Measurements from ENCODE around the gene PRKAR2B.
"Not testable (repeated sequence)": the region's sequence is repeated elsewhere in the genome, so short reads cannot be mapped to it uniquely, and the experiment has no call there.

The PRKAR2B gene

DNA sequence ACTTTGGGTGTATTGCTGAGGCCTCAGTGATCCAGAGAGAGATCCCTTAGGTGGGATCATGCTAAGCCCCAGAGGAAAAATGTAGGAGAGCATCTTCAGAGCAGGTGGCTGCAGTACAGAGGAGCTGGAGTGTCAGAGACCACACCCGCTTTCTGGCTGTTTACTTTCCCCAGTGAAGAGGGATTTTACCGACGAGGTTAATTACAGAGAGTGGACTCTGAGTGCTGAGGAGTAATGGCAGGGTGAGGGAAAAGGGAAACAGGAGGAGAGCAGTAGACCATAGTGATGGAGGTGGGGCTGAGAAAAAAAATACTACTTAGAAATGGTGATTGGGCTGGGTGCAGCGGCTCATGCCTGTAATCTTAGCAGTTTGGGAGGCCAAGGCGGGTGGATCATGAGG is 81.0 kb downstream of the PRKAR2B start:
- H3K4me3 ChIP-seq (ENCODE audit: low read length) = no peak overlapping the region
- TF ChIP-seq ZNF274 (IDR thresholded peaks at IDR 0.05; ENCODE audit: low read depth, low read length) = no peak

DNA sequence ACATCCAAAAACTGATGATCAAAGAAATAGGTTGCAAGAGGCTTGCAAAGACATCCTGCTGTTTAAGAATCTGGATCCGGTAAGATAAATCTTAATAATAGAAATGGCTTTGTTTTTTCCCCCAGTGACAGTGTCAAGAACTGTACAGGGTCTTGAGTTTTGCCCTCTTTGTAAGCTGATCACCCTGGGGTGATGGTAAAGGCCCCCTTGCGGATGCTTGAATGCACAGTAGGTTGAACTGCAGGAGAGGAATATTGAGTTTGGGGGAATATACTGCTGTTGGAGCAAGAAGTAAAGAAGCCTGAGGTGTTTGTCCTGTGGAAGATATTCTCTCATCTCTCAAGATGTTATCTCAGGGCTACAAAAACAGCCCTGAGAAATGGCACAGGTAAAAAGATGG is 83.7 kb downstream of the PRKAR2B start:
- no peak for TF ChIP-seq ZNF274 (IDR thresholded peaks at IDR 0.05; ENCODE audit: low read depth, low read length)
- no peak overlapping the region for H3K4me3 ChIP-seq (ENCODE audit: low read length)

GRCh38 chr7:107128748-107129147 is 84.2 kb downstream of the PRKAR2B start:
- no peak overlapping the region for H3K4me3 ChIP-seq (ENCODE audit: low read length)
- TF ChIP-seq ZNF274 (IDR thresholded peaks at IDR 0.05; ENCODE audit: low read depth, low read length) = no peak

- H3K4me3 ChIP-seq (ENCODE audit: low read length) = no peak overlapping the region
- no peak for TF ChIP-seq ZNF274 (IDR thresholded peaks at IDR 0.05; ENCODE audit: low read depth, low read length)
Observed at GRCh38 chr7:107130487-107131220, 86.1 kb downstream of the PRKAR2B start.

DNA sequence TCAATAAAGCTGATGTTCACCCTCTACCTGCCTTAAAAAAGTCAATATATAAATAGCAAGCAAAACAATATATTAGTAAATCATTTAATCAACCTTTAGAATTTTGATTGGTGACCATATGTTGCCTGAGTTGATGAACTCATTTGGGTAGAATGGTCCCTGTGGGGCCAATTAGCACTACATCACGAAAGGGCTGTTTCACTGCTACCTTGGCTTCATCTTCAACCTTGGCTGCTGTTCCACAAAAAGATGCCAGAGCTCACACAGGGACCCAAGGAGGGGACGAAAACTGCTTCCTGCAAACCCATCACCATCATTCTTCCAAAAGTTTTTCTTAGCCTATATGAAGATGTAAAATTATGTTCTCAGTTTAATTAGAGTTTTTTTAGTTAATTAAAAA is 88.9 kb downstream of the PRKAR2B start:
- no peak for TF ChIP-seq ZNF274 (IDR thresholded peaks at IDR 0.05; ENCODE audit: low read depth, low read length)

GRCh38 chr7:107138696-107139420 is 94.4 kb downstream of the PRKAR2B start:
- TF ChIP-seq ZNF274 (IDR thresholded peaks at IDR 0.05; ENCODE audit: low read depth, low read length) = no peak
- no peak overlapping the region for H3K4me3 ChIP-seq (ENCODE audit: low read length)

More for the DNA sequence above, 88.9 kb downstream of the PRKAR2B start:
- H3K4me3 ChIP-seq (ENCODE audit: low read length) = no peak overlapping the region

DNA sequence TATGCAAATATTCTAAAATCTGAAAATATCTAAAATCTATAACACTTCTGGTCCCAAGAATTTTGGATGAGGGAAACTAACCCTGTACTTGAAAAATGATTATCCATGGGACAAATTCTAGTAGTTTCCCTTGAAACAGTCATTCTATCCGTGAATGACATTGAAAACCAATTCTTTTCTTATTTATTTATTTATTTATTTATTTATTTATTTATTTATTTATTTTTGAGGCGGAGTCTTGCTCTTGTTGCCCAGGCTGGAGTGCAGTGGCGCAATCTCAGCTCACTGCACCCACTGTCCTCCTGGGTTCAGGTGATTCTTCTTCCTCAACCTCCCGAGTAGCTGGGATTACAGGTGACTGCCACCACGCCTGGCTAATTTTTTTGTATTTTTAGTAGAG is 99.4 kb downstream of the PRKAR2B start:
- not testable (repeated sequence) for H3K4me3 ChIP-seq (ENCODE audit: low read length)

- H3K4me3 ChIP-seq (ENCODE audit: low read length) = no peak overlapping the region
- no peak for TF ChIP-seq ZNF274 (IDR thresholded peaks at IDR 0.05; ENCODE audit: low read depth, low read length)
Observed at GRCh38 chr7:107145067-107145838, 100.7 kb downstream of the PRKAR2B start.

DNA sequence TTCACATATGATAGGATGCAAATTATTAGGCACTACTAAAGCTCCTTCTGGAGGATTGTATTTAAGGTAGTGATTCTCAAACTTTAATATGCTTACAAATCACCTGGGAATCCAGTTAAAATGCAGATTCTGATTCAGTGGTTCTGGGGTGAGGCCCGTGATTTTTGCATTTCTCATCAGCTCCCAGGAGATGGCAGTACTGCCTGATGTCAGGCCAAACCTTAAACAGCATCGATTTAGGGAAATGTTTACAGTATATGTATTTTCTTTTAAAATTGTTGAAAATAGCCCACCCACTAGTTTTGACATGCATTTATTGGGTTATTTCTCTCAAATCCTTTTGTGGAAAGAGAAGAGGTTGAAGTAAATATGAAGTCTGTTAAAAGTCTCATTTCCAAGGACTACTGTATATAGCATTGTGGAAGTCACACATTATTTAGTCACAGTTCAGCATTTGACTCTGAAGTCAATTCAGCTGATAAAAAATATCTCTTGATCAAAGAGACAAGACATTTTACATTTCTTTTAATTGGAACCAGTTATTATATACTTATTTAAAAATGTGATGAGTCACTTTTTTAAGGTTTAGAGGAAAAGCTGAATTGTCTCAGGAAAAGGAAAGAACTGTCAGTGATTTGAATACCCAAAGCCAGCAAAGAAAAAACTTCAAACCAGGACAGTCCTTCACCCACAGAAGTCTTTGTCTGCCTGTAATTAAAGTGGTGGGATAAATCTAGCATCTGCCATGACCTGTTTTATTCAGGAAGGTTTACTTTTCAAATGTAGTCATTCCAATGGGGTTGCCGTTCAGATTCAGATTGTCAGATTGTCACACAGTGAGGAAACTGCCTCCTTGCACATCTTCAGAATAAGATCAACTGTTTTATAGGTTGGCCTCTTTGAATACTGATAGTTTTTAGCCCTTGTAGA is 103.2 kb downstream of the PRKAR2B start:
- H3K4me3 ChIP-seq (ENCODE audit: low read length) = no peak overlapping the region
- TF ChIP-seq ZNF274 (IDR thresholded peaks at IDR 0.05; ENCODE audit: low read depth, low read length) = no peak

DNA sequence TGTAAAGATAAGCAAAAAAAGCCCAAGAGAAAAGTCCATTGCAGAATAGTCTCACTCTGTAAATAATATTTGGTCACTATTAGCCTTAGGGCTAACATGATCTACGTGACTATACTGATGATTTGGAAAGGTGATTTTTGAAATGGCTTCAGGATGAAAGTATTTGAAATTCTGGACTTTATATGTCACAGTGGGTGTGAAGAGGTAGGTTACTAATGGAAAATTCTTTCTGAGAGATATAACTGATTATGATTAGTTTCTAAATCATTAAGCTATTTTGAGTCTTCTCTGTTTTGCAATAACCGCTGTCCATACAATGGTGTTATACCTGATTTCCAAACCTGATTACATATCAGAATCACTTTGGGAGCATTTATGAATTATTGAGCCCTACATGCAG is 104.2 kb downstream of the PRKAR2B start:
- no peak for TF ChIP-seq ZNF274 (IDR thresholded peaks at IDR 0.05; ENCODE audit: low read depth, low read length)
- no peak overlapping the region for H3K4me3 ChIP-seq (ENCODE audit: low read length)

DNA sequence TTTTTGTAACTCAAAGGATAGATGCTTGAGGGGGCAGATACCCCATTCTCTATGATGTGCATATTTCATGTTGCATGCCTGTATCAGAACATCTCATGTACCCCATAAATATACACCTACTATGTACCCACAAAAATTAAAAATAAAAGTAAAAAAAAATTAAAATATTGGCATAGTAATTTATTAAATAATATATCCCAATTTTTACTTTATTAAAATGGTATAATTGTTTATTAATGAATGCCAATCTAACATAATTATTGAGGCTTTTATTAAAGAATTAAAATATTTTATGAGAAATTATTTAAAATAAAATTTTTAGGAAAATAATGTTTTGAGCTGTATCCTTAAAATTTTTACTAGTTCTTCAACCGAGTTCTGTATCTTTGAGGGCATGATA is 105.4 kb downstream of the PRKAR2B start:
- no peak overlapping the region for H3K4me3 ChIP-seq (ENCODE audit: low read length)
- no peak for TF ChIP-seq ZNF274 (IDR thresholded peaks at IDR 0.05; ENCODE audit: low read depth, low read length)

- H3K4me3 ChIP-seq (ENCODE audit: low read length) = no peak overlapping the region
- no peak for TF ChIP-seq ZNF274 (IDR thresholded peaks at IDR 0.05; ENCODE audit: low read depth, low read length)
Observed at GRCh38 chr7:107150375-107151073, 106.0 kb downstream of the PRKAR2B start.

GRCh38 chr7:107151538-107151937 is 107.0 kb downstream of the PRKAR2B start:
- TF ChIP-seq ZNF274 (IDR thresholded peaks at IDR 0.05; ENCODE audit: low read depth, low read length) = no peak
- no peak overlapping the region for H3K4me3 ChIP-seq (ENCODE audit: low read length)

Data from GM08714 (cell line).